HG02970 (cell line): ENCODE data around the gene TUBB4A.

Experiments
- ATAC-seq: cut with Tn5 transposase; IDR thresholded peaks from one replicate; pipeline ENCODE4 v1.9.1; 2021; ENCODE audit warnings: mild to moderate bottlenecking, moderate library complexity, moderate number of reproducible peaks; ENCODE audit not compliant: unreplicated experiment, low FRiP score

Gene TUBB4A

GRCh38 chr19:6472713-6473112 lies 29.4 kb downstream of the TUBB4A start:
- no peak for ATAC-seq

DNA sequence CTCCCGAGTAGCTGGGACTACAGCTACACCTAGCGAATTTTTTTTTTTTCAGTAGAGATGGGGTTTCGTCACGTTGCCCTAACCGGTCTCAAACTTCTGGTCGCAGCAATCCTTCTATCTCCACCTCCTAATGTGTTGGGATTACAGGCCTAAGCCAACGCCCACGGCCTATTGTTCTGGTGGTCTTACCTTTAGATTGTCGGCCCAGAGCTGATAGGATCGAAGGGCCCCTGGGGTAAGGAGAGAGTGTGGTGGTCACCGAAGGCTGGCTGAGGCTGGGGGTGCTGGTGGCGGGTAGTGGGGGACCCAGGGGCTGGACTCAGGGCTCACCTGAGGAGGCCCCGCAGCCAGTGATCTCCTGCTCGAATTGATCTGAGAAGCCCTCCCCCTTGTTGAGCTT lies 31.0 kb downstream of the TUBB4A start:
- no peak for ATAC-seq

DNA sequence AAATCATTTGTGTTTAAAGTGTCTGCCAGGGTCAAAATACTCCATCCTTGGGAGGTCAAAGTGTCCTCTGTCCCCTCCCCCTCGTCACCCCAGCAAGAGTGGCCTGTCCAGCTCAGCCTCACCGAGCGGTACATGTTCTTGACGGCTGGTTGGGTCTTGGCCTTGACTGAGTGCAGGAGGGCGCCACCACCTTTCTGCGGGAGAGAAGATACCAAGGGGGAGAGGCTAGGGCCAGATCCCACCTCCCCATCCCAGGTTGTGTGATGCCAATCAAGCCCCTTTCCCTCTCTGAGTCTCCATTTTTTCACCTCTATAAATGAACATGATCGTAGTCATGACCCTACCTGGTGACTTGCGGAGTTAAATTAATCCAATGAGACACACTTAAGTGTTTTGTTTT lies 31.9 kb downstream of the TUBB4A start:
- ATAC-seq, result no peak

- no peak for ATAC-seq
Measured at GRCh38 chr19:6467384-6467783, 34.7 kb downstream of the TUBB4A start.

- no peak for ATAC-seq
Measured at GRCh38 chr19:6466526-6467248, 35.4 kb downstream of the TUBB4A start.

DNA sequence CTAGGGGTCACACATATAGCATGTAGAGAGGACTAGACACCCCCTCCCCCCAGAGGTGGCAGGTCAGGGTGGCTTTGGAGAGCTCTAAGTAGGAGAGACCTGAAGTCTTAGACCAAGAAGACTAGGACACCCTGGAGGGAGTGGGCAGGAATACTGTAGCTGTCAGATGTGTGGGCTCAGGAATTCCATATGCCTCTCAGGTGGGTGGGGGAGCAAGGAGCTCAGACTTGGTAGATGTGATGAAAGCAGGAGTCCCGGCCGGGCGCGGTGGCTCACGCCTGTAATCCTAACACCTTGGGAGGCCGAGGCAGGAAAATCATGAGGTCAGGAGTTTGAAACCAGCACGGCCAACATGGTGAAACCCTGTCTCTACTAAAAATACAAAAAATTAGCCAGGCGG lies 36.4 kb downstream of the TUBB4A start:
- no peak for ATAC-seq

- ATAC-seq, result no peak
Measured at GRCh38 chr19:6465006-6465405, 37.1 kb downstream of the TUBB4A start.

DNA sequence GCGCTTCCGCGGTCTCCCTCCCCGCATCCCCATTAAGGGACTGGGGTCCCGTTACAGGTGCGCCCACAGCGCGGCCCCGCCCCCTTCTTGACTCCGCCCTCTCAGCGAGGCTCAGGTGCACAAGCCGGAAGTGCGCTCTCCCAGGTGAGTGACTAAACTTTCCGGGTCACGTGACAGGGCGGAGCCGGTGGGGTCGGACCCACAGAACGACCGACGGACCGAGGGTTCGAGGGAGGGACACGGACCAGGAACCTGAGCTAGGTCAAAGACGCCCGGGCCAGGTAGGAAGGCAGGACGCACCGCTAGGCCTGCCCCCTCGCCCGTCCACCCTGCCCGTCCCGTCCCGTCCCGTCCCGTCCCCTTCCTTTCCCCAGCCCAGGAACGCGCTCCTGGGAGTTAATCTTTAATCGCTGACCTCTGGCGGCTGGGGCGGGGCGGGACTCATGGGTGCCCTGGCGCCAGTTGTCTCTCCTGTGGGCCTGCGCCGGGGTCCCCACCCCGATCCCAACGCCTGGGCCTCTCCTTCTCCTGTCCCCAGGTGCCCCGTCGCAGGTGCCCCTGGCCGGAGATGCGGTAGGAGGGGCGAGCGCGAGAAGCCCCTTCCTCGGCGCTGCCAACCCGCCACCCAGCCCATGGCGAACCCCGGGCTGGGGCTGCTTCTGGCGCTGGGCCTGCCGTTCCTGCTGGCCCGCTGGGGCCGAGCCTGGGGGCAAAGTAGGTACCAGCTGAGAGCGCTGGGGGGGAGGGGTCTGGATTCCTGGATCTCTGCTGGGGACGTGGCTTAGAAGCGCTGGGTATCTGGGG lies 37.8 kb downstream of the TUBB4A start, which contains the start of gene CRB3:
CRB3 (plus strand) TSS at position 202 of the 804 bp plus-strand sequence; CDS start at position 633, 431 bp downstream.
- no peak for ATAC-seq

GRCh38 chr19:6460099-6460884 lies 41.8 kb downstream of the TUBB4A start:
- peak; percentile 85 for ATAC-seq

- ATAC-seq, result peak; percentile 23
Measured at GRCh38 chr19:6459262-6460098, 42.6 kb downstream of the TUBB4A start, which contains the start of gene SLC25A23. SLC25A23 (minus strand) TSS chr19:6459792; CDS start chr19:6459628, 164 bp downstream.

- ATAC-seq, result no peak
Measured at GRCh38 chr19:6458695-6459261, 43.3 kb downstream of the TUBB4A start.

DNA sequence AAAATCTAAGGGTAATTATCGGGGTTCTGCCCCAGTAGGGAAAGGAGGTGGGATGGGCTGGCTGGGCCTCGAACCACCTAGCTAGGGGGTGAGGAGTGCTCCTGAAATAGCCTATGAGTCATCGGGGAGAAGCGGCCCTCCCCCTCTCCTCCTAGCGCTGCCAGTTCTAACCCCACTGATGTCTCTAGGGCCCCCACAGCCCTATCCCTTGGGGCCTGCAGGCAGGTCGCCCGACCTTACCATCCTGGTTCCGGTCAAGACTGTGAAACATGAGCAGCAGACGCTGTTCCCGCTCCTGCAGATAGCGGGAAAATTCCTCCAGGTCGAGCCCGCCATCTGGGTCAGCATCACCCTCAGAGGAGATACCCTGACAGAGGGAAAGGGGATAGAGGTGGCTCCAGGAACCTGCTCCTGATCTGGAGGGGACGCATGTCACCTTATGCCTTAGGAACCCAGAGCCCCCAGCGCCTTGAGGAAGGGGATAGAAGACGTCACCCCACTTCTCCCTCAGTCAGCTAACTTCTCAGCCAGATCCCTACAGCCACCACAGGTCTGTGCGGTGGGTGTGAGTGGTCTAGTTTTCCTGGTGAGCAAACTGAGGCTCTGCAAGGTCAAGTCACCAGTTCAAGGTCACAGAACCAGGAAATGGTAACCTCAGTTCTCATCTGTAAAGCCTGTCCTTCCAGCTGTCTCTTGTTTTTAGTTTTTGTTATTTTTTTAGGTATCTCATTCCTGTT lies 44.0 kb downstream of the TUBB4A start:
- no peak for ATAC-seq

- no peak for ATAC-seq
Measured at GRCh38 chr19:6455924-6456323, 46.2 kb downstream of the TUBB4A start.

GRCh38 chr19:6453951-6454565 lies 48.1 kb downstream of the TUBB4A start:
- no peak for ATAC-seq

- no peak for ATAC-seq
Measured at GRCh38 chr19:6452899-6453298, 49.2 kb downstream of the TUBB4A start.

DNA sequence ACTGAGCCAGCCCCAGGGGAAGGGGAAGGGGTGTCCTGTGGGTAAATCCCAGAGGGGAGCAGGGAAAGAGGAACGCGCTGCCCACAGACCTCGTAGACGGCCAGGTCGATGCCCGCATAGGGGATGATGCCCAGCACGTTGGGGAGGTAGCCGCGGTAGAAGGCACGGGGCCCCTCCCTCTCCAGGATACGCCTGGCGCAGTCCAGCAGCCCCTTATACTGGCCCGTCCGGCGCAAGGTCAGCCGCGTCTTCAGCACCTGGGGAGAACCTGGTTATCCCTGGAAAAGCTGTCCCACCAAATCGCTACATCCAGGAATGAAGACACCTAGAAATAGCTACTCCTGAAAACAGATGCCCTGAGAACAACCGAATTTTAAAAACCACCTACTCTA lies 49.9 kb downstream of the TUBB4A start:
- ATAC-seq, result no peak

- ATAC-seq, result no peak
Measured at GRCh38 chr19:6451583-6452222, 50.4 kb downstream of the TUBB4A start.

GRCh38 chr19:6450166-6450565 lies 51.9 kb downstream of the TUBB4A start:
- no peak for ATAC-seq
